ENCODE data around the gene LGI4.
A peak's percentile ranks its signal among the peaks of the same experiment; 100 is the strongest.
"Not testable (repeated sequence)": the region's sequence is repeated elsewhere in the genome, so short reads cannot be mapped to it uniquely, and the experiment has no call there.

The LGI4 gene

GRCh38 chr19:35114353-35115176, 20.3 kb downstream of the LGI4 start:
- DNase-seq, result peak; percentile 71
- in situ Hi-C loops (cut with MboI; ENCODE audit: low pct_unique_long_range_greater_than_20kb, low sequenced_read_pairs), result no loop called here

GRCh38 chr19:35112995-35113688, 21.7 kb downstream of the LGI4 start:
- no peak for DNase-seq
- in situ Hi-C loops (cut with MboI; ENCODE audit: low pct_unique_long_range_greater_than_20kb, low sequenced_read_pairs), result no loop called here

- in situ Hi-C loops (cut with MboI; ENCODE audit: low pct_unique_long_range_greater_than_20kb, low sequenced_read_pairs), result no loop called here
- DNase-seq, result no peak
These were observed 23.9 kb downstream of the LGI4 start for GRCh38 chr19:35110974-35111373.

- no peak for DNase-seq
- in situ Hi-C loops (cut with MboI; ENCODE audit: low pct_unique_long_range_greater_than_20kb, low sequenced_read_pairs), result no loop called here
These were observed 25.3 kb downstream of the LGI4 start for GRCh38 chr19:35109395-35110112.

- no peak for DNase-seq
- in situ Hi-C loops (cut with MboI; ENCODE audit: low pct_unique_long_range_greater_than_20kb, low sequenced_read_pairs), result no loop called here
These were observed 26.1 kb downstream of the LGI4 start for GRCh38 chr19:35108730-35109129.

GRCh38 chr19:35107545-35107944, 27.3 kb downstream of the LGI4 start:
- in situ Hi-C loops (cut with MboI; ENCODE audit: low pct_unique_long_range_greater_than_20kb, low sequenced_read_pairs), result no loop called here
- DNase-seq, result no peak

- in situ Hi-C loops (cut with MboI; ENCODE audit: low pct_unique_long_range_greater_than_20kb, low sequenced_read_pairs), result no loop called here
- no peak for DNase-seq
These were observed 27.8 kb downstream of the LGI4 start for GRCh38 chr19:35106898-35107541.

- in situ Hi-C loops (cut with MboI; ENCODE audit: low pct_unique_long_range_greater_than_20kb, low sequenced_read_pairs), result no loop called here
- no peak for DNase-seq
These were observed 28.6 kb downstream of the LGI4 start for GRCh38 chr19:35106291-35106583.

- in situ Hi-C loops (cut with MboI; ENCODE audit: low pct_unique_long_range_greater_than_20kb, low sequenced_read_pairs), result no loop called here
- DNase-seq, result no peak
These were observed 29.2 kb downstream of the LGI4 start for GRCh38 chr19:35105411-35106290.

- DNase-seq, result no peak
- in situ Hi-C loops (cut with MboI; ENCODE audit: low pct_unique_long_range_greater_than_20kb, low sequenced_read_pairs), result no loop called here
These were observed 29.8 kb downstream of the LGI4 start for GRCh38 chr19:35105047-35105410.

- DNase-seq, result no peak
- in situ Hi-C loops (cut with MboI; ENCODE audit: low pct_unique_long_range_greater_than_20kb, low sequenced_read_pairs), result no loop called here
These were observed 30.5 kb downstream of the LGI4 start for GRCh38 chr19:35104361-35104760.

- DNase-seq; in situ Hi-C loops (cut with MboI; ENCODE audit: low pct_unique_long_range_greater_than_20kb, low sequenced_read_pairs): not testable (repeated sequence)
These were observed 31.2 kb downstream of the LGI4 start for GRCh38 chr19:35103614-35104013.

- DNase-seq; in situ Hi-C loops (cut with MboI; ENCODE audit: low pct_unique_long_range_greater_than_20kb, low sequenced_read_pairs): not testable (repeated sequence)
These were observed 32.9 kb downstream of the LGI4 start for GRCh38 chr19:35101949-35102348.

- DNase-seq, result no peak
- in situ Hi-C loops (cut with MboI; ENCODE audit: low pct_unique_long_range_greater_than_20kb, low sequenced_read_pairs), result no loop called here
These were observed 34.0 kb downstream of the LGI4 start for GRCh38 chr19:35100588-35101533.

- DNase-seq, result no peak
- in situ Hi-C loops (cut with MboI; ENCODE audit: low pct_unique_long_range_greater_than_20kb, low sequenced_read_pairs), result no loop called here
These were observed 35.0 kb downstream of the LGI4 start for GRCh38 chr19:35099897-35100275.

- in situ Hi-C loops (cut with MboI; ENCODE audit: low pct_unique_long_range_greater_than_20kb, low sequenced_read_pairs), result no loop called here
- DNase-seq, result no peak
These were observed 35.5 kb downstream of the LGI4 start for GRCh38 chr19:35099155-35099896.

GRCh38 chr19:35098413-35099049, 36.3 kb downstream of the LGI4 start:
- in situ Hi-C loops (cut with MboI; ENCODE audit: low pct_unique_long_range_greater_than_20kb, low sequenced_read_pairs), result no loop called here

More at GRCh38 chr19:35098413-35099049, 36.3 kb downstream of the LGI4 start:
- DNase-seq, result no peak
